ENCODE data around the gene PCDHGC5.

- TF ChIP-seq EZH2 (IDR thresholded peaks at IDR 0.05; ENCODE audit: borderline replicate concordance, low read depth, low read length, poor library complexity, severe bottlenecking) = no peak
- no peak for TF ChIP-seq CTCF (conservative IDR thresholded peaks at IDR 0.05; ENCODE audit: low read depth, low read length)
Measured at GRCh38 chr5:141528291-141528984, 39.6 kb downstream of the PCDHGC5 start.
